PC-3 (cell line): ENCODE measurements around the gene MEAF6. TPM values are rescaled to one million over a fixed set of nuclear protein-coding genes. Genes with fewer than 3 reads are reported as not detected.
A peak's percentile ranks its signal among the peaks of the same experiment; 100 is the strongest.
"Not testable (repeated sequence)": the region's sequence is repeated elsewhere in the genome, so short reads cannot be mapped to it uniquely, and the experiment has no call there.

ENCODE experiments used
- ATAC-seq: fragments of 200-7000 bp; cut with Tn5 transposase; 2 replicates; pipeline ENCODE4 v1.9.1; 2020; ENCODE audit warnings: mild to moderate bottlenecking, moderate library complexity
- BruUV-seq: library from RNA; stranded (reverse); fragments of 400-500 nt; replicated peaks from 2 replicates; lab custom pipeline; 2021; lab: Mats Ljungman, UMichigan
- CTCF ChIA-PET: fragments of 300-600 bp; sonication (Branson Sonifier 250); formaldehyde crosslinking; loops from one replicate; lab custom pipeline; 2022; ENCODE audit warnings: antibody characterized with exemption; lab: Charles Lee
- POLR2A ChIA-PET: fragments of 300-600 bp; sonication (Branson Sonifier 250); formaldehyde crosslinking; loops from one replicate; lab custom pipeline; 2022; ENCODE audit warnings: antibody characterized with exemption; ENCODE audit not compliant: unreplicated experiment; lab: Charles Lee
- DNase-seq: peaks from one replicate; pipeline ENCODE4 v3.0.0-alpha.2; 2015
- H2AFZ ChIP-seq: fragments of 300-600 bp; sonication (generic); 2 replicates; pipeline ENCODE4 v1.6.0; 2016; ENCODE audit warnings: antibody characterized with exemption, low read length
- H3F3A ChIP-seq: fragments of 300-600 bp; sonication (generic); one replicate; pipeline ENCODE4 v1.6.0; 2017; ENCODE audit warnings: antibody characterized with exemption, low read length, control low read depth, mild to moderate bottlenecking; ENCODE audit not compliant: unreplicated experiment
- H3K27ac ChIP-seq: fragments of 300-600 bp; sonication (generic); 2 replicates; pipeline ENCODE4 v1.5.1; 2016; ENCODE audit warnings: mild to moderate bottlenecking, low read length
- H3K27me3 ChIP-seq: fragments of 300-600 bp; sonication (generic); 2 replicates; pipeline ENCODE4 v1.6.1; 2016; ENCODE audit warnings: low read length, mixed read lengths
- H3K36me3 ChIP-seq: fragments of 300-600 bp; sonication (generic); 2 replicates; pipeline ENCODE4 v1.6.1; 2016; ENCODE audit warnings: low read depth, mixed run types, low read length, mixed read lengths
- H3K4me1 ChIP-seq: fragments of 300-600 bp; sonication (generic); 2 replicates; pipeline ENCODE4 v1.5.1; 2016; ENCODE audit warnings: low read length; ENCODE audit not compliant: insufficient read depth
- H3K4me2 ChIP-seq: fragments of 300-600 bp; sonication (generic); 2 replicates; pipeline ENCODE4 v1.6.0; 2016; ENCODE audit warnings: low read length
- H3K4me3 ChIP-seq: fragments of 300-600 bp; sonication (generic); 2 replicates; pipeline ENCODE4 v1.5.1; 2016; ENCODE audit warnings: mild to moderate bottlenecking, low read length, mixed read lengths
- H3K79me2 ChIP-seq: fragments of 300-600 bp; sonication (generic); 2 replicates; pipeline ENCODE4 v1.6.1; 2017; ENCODE audit warnings: low read length, mixed read lengths
- H3K9ac ChIP-seq: fragments of 300-600 bp; sonication (generic); 2 replicates; pipeline ENCODE4 v1.6.0; 2016; ENCODE audit warnings: mild to moderate bottlenecking, low read length
- H3K9me2 ChIP-seq: fragments of 300-600 bp; sonication (generic); replicated peaks from 2 replicates; pipeline ENCODE4 v1.6.1; 2016; ENCODE audit warnings: mixed run types, low read length, mixed read lengths
- H3K9me3 ChIP-seq: fragments of 300-600 bp; sonication (generic); 2 replicates; pipeline ENCODE4 v1.6.1; 2016; ENCODE audit warnings: low read length, mixed read lengths
- H4K20me1 ChIP-seq: fragments of 300-600 bp; sonication (generic); 2 replicates; pipeline ENCODE4 v1.6.1; 2016; ENCODE audit warnings: low read length, mixed read lengths
- EZH2 ChIP-seq: fragments of 300-600 bp; sonication (generic); IDR thresholded peaks from one replicate; pipeline ENCODE4 v1.6.1; 2017; ENCODE audit warnings: antibody characterized with exemption, mild to moderate bottlenecking, low read length; ENCODE audit not compliant: unreplicated experiment
- EZH2phosphoT487 ChIP-seq: fragments of 300-600 bp; sonication (generic); IDR thresholded peaks from 2 replicates; pipeline ENCODE4 v1.6.1; 2018; ENCODE audit warnings: mild to moderate bottlenecking, antibody characterized with exemption, low read length, borderline replicate concordance
- intact Hi-C: fragments of 100-400 bp; cut with micrococcal nuclease; formaldehyde crosslinking; loops from 2 replicates; pipeline ENCODE4 v1.9.0; 2023
- total RNA-seq: library from RNA; depleted of rRNA; stranded (reverse); fragments of >200 nt; gene quantifications from 2 replicates; pipeline ENCODE4 v1.2.3, GENCODE V29; 2014
- TF ChIP-seq, protein P1 (sequence below): fragments of 300-600 bp; sonication (generic); conservative IDR thresholded peaks from 2 replicates; pipeline ENCODE4 v1.5.1; 2017; ENCODE audit warnings: antibody characterized with exemption, low read depth, mild to moderate bottlenecking, low read length

Gene MEAF6
- total RNA-seq, 1 experiment from 2014 or later, result 87.0 TPM

DNA sequence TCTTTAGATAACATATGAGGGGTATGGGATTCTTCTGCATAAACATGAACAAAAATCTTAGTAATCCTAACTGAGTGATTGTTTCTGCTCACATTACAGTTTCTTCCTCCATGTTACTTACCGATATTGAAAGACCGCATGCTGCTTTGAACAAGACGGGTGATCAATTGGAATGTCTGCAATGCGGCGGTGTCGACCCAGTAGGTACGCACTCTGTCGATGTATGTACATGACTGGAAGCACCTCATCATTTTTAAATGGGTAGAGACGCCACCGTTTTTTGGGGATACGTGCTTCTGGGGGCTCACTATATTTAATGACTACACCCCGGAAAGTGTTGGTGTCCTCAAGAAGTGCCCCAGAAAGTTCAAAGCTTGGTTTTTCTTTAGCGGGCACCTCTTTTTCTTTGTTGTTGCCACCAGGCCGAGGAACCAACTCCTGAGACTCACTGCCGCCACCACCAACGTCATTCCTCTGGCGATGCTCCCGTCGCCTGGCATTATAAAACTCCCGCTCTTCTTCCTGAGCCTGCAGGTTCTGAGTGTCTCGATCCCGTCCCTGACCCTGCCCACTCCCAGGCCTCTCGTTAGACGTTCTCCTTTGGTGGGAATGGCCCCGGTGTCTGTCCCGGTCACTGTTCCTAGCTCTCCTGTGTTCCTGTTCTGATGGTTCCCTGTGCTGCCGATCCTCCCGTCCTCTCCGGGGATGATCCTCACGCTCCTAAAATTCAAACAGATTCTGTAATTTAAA is 25.6 kb upstream of the MEAF6 start:
- Histone ChIP-seq H3K4me2 (no peak overlapping the region), H4K20me1 (no peaks in the 10 kb centered on the region), H3K27me3 (no peaks in the 10 kb centered on the region), H3K36me3 (peaks cover 38% of the 10 kb centered on the region), H3F3A (peaks cover 7% of the 10 kb centered on the region), H3K4me1 (peaks cover 29% of the 10 kb centered on the region), H3K9ac (no peak overlapping the region), H3K27ac (no peak overlapping the region), H3K9me3 (no peaks in the 10 kb centered on the region), H3K4me3 (no peak overlapping the region), H3K79me2 (peaks cover 24% of the 10 kb centered on the region), H3K9me2 (no peaks in the 10 kb centered on the region), H2AFZ (no peak overlapping the region)
- TF ChIP-seq EZH2phosphoT487, result no peak
- ATAC-seq, result no peak
- no TSS peak for BruUV-seq
- no peak for DNase-seq
- intact Hi-C loops, result no loop called here
- CTCF ChIA-PET, result no interaction called here
- POLR2A ChIA-PET, result no interaction called here

DNA sequence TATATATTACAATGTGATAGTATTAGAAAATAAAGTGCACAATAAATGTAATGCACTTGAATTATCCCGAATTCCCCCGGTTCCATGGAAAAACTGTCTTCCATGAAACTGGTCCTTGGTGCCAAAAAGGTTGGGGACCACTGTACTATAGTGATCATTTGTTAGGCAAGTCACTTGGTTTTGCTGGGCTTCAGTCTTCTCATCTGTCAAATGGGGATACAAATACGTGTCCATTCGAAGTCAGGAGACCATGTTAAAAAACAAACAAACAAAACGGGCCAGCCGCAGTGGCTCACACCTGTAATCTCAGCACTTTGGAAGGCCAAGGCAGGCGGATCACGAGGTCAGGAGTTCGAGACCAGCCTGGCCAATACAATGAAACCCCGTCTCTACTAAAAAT is 24.6 kb upstream of the MEAF6 start:
- H3K4me2 ChIP-seq, H3F3A ChIP-seq, H3K27ac ChIP-seq, H3K9me3 ChIP-seq, POLR2A ChIA-PET, CTCF ChIA-PET, H3K27me3 ChIP-seq, H3K9ac ChIP-seq, BruUV-seq, ATAC-seq, H4K20me1 ChIP-seq, H3K9me2 ChIP-seq, H2AFZ ChIP-seq, DNase-seq, H3K4me3 ChIP-seq: not testable (repeated sequence)
- Histone ChIP-seq H3K36me3 (peaks cover 34% of the 10 kb centered on the region), H3K79me2 (peaks cover 22% of the 10 kb centered on the region), H3K4me1 (peaks cover 36% of the 10 kb centered on the region)
- intact Hi-C loops, result loop anchor here (5.0 kb wide), 1 partner anchor 62 kb away; no protein-coding TSS in a partner anchor

DNA sequence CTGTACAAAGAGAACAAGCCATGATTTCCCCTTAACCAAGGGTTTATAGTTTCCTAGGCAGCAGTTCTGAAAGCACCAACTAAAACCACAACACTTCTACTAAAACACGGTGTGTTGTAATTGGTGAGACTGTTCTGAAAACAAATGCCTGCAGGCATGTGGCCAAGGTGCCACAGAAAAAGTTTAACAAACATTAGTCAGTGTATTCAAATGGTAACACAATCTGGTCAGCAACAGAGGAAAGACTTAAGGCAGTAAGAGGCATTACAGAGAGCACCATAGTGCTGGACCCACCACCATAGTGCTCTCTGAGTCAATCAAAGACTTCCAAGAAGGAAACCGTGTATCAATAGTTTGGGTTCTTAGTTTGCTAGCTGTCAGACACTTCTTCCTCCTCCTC is 22.8 kb upstream of the MEAF6 start:
- CTCF ChIA-PET, result interaction anchor here (0.7 kb wide), 1 partner anchor 63 kb away, joined by 3 read pairs; no protein-coding TSS in a partner anchor
- TF ChIP-seq EZH2, result no peak
- TF ChIP-seq, protein P1, sequence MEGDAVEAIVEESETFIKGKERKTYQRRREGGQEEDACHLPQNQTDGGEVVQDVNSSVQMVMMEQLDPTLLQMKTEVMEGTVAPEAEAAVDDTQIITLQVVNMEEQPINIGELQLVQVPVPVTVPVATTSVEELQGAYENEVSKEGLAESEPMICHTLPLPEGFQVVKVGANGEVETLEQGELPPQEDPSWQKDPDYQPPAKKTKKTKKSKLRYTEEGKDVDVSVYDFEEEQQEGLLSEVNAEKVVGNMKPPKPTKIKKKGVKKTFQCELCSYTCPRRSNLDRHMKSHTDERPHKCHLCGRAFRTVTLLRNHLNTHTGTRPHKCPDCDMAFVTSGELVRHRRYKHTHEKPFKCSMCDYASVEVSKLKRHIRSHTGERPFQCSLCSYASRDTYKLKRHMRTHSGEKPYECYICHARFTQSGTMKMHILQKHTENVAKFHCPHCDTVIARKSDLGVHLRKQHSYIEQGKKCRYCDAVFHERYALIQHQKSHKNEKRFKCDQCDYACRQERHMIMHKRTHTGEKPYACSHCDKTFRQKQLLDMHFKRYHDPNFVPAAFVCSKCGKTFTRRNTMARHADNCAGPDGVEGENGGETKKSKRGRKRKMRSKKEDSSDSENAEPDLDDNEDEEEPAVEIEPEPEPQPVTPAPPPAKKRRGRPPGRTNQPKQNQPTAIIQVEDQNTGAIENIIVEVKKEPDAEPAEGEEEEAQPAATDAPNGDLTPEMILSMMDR, result no peak
- TF ChIP-seq EZH2phosphoT487, result no peak
- peak; percentile 80 for ATAC-seq

More for the DNA sequence above, 22.8 kb upstream of the MEAF6 start:
- Histone ChIP-seq H2AFZ (no peak overlapping the region), H3K79me2 (peaks cover 27% of the 10 kb centered on the region), H4K20me1 (no peaks in the 10 kb centered on the region), H3K27ac (peak overlapping the region; percentile 56), H3K4me2 (peak overlapping the region; percentile 30), H3K9me3 (no peaks in the 10 kb centered on the region), H3F3A (peaks cover 7% of the 10 kb centered on the region), H3K36me3 (peaks cover 34% of the 10 kb centered on the region), H3K9me2 (no peaks in the 10 kb centered on the region), H3K4me3 (no peak overlapping the region), H3K9ac (no peak overlapping the region), H3K4me1 (peaks cover 46% of the 10 kb centered on the region), H3K27me3 (no peaks in the 10 kb centered on the region)
- POLR2A ChIA-PET, result no interaction called here
- no TSS peak for BruUV-seq
- intact Hi-C loops, result loop anchor here (5.0 kb wide), 1 partner anchor 60 kb away; no protein-coding TSS in a partner anchor
- DNase-seq, result peak; percentile 94
